OCI-M2 (cell line): Measurements from ENCODE around the gene PLCB4.
"Not testable (repeated sequence)": the region's sequence is repeated elsewhere in the genome, so short reads cannot be mapped to it uniquely, and the experiment has no call there.

Experiments used
- DNase-seq: peaks from one replicate; lab custom pipeline; 2025; ENCODE audit not compliant: unreplicated experiment; lab: John Stamatoyannopoulos, UW

The PLCB4 gene

GRCh38 chr20:9068841-9069663 lies at the start of gene PLCB4:
PLCB4 (plus strand) TSS chr20:9069087; CDS start chr20:9307815, 238,728 bp downstream.
- no peak for DNase-seq

GRCh38 chr20:9019833-9020232 lies 49.1 kb upstream of the PLCB4 start:
- no peak for DNase-seq

DNA sequence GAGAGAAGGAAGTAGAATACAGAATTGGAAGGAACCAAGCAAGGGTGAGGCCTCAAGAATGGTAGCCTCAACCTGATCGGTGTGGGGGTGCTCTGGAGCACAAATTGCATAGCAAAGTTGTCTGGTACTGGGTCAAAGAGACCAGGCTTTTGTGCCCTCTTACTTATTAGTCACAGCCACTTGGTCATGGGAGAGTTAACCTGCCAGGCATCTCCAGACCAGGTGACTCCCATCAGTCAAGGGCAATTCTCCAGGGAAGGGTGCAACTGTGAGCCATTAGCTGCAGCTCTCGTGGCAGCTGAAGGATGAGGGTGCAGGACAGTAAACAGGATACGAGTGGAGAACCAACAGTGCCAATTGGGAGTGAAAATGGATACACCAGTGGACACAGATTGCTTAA lies 47.7 kb upstream of the PLCB4 start:
- DNase-seq: no peak

- no peak for DNase-seq
Observed at GRCh38 chr20:9021699-9022098, 47.2 kb upstream of the PLCB4 start.

GRCh38 chr20:9022376-9022775 lies 46.5 kb upstream of the PLCB4 start:
- DNase-seq: no peak

GRCh38 chr20:9024606-9025005 lies 44.3 kb upstream of the PLCB4 start:
- DNase-seq: no peak

GRCh38 chr20:9025011-9025410 lies 43.9 kb upstream of the PLCB4 start:
- DNase-seq: no peak

GRCh38 chr20:9025643-9026042 lies 43.2 kb upstream of the PLCB4 start:
- DNase-seq: no peak

- DNase-seq: no peak
Observed at GRCh38 chr20:9027626-9028025, 41.3 kb upstream of the PLCB4 start.

DNA sequence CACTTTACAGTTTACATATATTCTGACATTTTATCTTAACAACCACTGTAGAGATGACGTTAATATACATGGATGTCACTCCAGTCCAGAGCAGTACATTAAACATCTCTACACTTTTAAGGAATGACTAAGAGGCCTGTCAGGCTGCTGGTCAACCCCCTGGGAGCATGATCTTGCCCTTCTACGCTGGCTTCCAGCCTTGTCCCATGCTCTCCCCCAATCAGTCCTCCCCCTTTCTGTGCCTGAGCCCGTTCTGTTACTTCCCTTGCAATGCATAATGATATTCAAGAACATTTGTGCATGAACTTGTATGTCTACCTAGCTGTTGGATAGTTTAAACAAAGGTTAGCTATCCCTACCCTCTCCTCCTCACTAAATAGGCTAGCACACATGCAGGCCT lies 40.5 kb upstream of the PLCB4 start:
- no peak for DNase-seq

DNA sequence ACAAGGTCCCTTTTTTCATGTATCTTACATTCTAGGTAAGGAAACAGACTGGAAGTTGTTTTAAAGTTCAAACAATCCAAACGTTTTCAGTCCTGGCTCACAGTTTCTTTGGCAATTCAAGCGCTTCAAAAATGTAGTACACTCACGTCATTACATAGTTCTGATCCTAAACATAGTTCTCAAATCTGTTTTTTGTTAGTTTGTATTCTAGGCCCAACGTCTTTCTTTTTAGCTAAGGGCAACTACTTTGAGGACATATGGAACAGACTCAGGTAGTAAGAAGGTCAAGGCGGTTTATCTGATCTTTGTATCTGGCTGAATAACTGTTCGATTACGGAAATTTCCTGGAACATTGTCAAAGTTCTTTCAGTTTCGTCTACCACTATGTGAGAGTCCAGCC lies 36.9 kb upstream of the PLCB4 start:
- DNase-seq: no peak

- DNase-seq: no peak
Observed at GRCh38 chr20:9032758-9033157, 36.1 kb upstream of the PLCB4 start.

DNA sequence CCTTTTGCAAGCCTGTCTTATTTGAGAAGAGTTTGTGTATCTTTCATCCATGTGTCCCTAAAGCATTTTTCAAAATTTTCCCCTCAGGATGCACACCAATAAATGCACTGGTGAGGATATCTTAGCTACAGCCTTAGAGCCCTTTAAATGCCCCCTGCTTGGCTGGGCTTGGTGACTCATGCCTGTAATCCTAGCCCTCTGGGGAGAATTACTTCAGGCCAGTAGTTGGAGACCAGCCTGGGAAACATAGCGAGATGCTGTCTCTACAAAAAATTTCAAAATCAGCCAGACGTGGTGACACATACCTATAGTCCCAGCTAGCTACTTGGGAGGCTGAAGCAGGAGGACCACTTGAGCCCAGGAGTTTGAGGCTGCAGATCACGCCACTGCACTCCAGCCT lies 33.8 kb upstream of the PLCB4 start:
- no peak for DNase-seq

DNA sequence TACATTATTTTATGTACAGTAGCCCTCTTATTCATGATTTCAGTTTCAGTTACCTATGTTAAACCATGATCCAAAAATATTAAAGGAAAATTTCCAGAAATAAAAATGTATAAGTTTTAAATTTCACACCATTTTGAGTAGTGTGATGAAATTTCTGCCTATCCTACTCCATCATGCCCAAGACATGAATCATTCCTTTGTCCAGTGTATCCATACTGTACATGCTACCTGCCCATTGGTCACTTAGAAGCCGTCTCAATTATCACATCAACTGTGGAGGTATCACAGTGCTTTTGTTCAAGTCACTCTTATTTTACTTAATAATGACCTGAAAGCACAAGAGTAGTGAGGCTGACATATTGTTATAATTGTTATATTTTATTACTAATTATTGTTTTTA lies 32.3 kb upstream of the PLCB4 start:
- no peak for DNase-seq

DNA sequence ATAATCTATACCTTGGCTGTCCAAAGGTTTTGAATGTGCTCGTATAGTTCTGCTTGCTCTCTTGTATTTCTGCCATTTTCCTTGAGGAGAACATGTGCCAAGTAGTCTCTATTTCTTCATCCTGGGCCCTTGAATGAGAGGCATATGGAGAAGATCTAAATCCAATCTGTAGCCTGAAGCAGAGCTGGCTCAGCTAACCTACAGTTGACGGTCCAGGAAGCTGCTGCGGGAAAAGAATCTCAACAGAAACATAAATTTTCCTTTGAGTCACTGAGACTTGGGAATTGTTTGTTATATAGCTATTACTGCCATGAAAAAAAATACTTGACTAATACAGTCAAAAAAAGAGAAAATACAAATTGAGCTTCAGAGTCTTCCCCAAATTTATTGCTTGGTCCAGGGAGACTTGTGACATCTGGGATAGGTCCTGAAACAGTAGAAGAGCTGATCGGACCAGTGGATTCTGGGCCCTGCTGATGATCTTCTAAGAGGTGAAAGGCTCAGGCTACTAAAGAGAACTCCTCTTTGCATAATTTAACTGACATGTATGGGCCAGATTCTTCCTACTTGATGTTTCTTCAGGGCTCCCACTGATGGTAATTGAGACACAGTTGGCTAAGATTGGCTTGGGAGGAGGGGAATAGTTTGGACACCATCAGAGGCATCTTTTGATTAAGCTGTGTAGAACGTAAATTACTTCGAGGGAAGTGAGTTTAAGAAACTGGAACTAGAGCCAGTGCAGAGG lies 29.9 kb upstream of the PLCB4 start:
- DNase-seq: no peak

DNA sequence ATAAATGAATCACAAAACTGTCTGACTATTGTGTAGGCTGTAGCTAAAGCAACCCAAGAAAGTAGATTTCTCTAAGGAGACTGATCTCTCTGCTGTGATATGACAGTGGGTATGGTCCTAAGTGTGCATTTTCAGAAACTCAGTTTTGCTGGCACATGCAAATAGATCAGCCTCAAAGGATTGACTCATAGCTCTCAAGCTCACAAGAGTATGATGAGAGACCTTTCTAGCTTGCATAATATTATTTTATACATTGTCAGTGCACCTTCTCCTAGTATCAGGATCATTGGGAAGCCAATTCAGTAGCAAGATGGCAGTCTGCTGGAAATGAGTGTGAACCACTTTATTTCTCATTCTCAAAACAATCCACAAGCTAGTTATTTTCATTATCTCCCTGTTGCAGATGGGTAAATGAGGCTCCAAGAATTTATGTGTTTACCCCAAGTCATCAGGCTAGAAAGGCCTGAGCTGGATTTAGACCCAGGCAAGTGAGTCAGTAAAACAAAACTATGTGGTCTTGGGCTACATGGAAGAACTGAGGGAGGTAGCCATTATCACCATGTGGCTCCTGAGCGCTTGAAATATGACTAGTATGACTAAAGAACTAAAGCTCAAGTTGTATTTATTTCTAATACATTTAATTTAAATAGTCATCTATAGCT lies 27.9 kb upstream of the PLCB4 start:
- no peak for DNase-seq

DNA sequence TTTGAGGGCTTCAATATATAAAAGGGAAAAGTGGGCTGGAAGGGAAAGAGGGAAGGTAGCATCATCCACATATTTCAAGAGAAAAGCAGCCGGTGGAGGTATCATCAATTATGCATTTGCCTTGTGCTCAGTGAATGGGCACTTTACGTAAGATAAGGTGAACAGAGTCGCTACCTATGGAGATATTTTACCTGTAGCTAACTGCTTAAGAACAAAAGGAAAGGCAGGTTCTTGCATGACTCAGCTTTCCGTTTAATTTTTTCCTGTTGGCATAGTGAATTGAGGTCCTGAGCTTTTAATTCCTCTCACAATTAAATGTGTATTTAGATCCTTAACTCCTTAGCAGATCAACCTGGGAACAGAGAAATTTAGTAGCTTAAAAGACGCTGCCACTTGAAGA lies 25.5 kb upstream of the PLCB4 start:
- no peak for DNase-seq

GRCh38 chr20:9047928-9048327 lies 21.0 kb upstream of the PLCB4 start:
- not testable (repeated sequence) for DNase-seq

- no peak for DNase-seq
Observed at GRCh38 chr20:9051508-9051907, 17.4 kb upstream of the PLCB4 start.

- DNase-seq: no peak
Observed at GRCh38 chr20:9052136-9052535, 16.8 kb upstream of the PLCB4 start.

DNA sequence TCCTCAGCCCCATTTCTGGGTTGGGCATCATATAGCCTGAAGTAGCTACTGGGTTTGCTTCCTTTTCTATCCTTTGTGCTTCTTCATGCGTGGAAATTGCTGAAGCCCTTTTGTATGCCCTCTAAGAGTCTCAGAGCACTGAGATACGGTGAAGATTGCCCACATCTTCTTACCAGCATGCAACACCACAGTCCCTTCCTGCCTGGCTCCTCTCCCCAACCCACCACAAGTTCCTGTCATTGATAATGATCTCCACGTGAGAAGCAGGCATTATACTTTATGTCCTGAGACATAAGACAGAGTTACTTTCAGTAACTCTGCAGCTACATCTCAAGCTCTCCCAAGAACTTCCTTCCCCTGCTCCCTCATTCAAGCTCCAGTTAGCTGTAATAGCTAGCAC lies 15.8 kb upstream of the PLCB4 start:
- DNase-seq: no peak

- no peak for DNase-seq
Observed at GRCh38 chr20:9054176-9054575, 14.7 kb upstream of the PLCB4 start.
